ENCODE measurements around the gene WBP2.

DNA sequence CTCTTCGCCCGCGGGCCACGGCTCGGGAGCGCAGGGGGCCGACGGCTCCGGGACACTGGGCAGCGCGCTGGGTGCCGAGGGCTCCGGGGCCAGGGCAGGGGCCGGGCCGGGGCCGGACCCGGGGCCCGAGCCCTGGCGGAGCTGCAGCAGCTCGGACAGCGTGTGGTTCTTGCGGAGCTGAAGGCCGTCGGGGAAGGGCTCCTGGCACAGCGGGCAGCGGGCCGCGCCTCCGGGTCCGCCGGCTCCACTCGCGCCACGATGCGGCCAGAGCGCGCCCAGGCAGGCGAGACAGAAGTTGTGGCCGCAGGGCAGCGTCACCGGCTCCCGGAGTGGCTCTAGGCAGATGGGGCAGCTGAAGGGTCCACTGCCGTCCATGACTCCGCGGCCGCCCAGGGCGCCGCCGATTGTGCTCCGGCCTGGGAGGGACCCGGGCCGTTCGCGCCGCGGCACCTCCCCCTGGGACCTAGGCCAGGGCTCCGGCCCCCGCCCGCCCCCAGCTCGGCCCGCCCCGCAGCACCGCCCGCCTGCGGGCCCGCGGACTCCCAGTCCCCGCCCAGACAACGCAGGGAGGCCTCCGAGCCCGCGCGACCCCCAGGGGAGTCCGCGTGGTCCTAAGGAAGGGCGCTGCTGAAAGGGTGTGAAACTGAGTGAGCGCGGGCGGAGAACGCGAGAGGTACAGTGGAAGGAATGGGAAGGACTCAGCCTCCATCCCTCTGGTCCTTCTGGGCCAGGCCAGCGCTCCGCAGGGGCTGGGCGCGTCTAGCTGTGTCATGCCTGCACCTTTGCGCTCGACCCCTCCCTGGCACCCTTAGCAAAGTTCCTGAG is 23.3 kb upstream of the WBP2 start, which contains the start of gene TRIM47:
- TF ChIP-seq, protein P1, sequence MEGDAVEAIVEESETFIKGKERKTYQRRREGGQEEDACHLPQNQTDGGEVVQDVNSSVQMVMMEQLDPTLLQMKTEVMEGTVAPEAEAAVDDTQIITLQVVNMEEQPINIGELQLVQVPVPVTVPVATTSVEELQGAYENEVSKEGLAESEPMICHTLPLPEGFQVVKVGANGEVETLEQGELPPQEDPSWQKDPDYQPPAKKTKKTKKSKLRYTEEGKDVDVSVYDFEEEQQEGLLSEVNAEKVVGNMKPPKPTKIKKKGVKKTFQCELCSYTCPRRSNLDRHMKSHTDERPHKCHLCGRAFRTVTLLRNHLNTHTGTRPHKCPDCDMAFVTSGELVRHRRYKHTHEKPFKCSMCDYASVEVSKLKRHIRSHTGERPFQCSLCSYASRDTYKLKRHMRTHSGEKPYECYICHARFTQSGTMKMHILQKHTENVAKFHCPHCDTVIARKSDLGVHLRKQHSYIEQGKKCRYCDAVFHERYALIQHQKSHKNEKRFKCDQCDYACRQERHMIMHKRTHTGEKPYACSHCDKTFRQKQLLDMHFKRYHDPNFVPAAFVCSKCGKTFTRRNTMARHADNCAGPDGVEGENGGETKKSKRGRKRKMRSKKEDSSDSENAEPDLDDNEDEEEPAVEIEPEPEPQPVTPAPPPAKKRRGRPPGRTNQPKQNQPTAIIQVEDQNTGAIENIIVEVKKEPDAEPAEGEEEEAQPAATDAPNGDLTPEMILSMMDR (IDR thresholded peaks at IDR 0.05; ENCODE audit: low read depth, low read length) = no peak
- no peak for TF ChIP-seq POLR2A (IDR thresholded peaks at IDR 0.05; ENCODE audit: extremely low read depth, insufficient read length)
- TF ChIP-seq, protein P2, sequence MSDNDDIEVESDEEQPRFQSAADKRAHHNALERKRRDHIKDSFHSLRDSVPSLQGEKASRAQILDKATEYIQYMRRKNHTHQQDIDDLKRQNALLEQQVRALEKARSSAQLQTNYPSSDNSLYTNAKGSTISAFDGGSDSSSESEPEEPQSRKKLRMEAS (IDR thresholded peaks at IDR 0.05; ENCODE audit: low read depth, low read length) = no peak

Measured in NB4 (cell line).